ENCODE measurements around the gene FGD2. TPM values are rescaled to one million over a fixed set of nuclear protein-coding genes. Genes with fewer than 3 reads are reported as not detected.

FGD2 gene
- total RNA-seq, 1 donor from 2014 or later, result 7.9 TPM

DNA sequence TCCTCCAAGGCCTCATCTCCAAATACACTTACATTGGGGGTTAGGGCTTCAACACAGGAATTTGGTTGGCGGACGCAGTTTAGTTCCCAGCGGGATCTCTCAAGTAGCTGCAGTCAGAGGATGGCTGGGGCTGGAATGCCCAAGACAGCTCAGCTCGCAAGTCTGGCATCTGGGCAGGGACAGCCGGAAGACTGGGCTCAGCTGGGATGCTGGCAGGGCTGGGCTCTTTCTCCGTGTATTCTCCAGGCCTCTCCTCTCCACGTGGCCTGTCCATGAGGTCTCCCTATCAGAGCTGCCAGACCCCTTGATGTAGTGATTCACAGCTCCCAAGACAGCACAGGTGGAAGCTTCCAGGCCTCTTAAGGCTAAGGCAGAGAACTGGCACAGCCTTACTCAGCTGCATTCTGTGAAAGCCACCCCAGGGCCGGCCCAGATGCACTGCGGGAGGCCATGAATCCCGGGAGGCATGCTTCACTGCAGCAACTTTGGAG is 5.0 kb downstream of the FGD2 start:
- no peak for DNase-seq (ENCODE audit: missing footprints)
- no peak for ATAC-seq
- intact Hi-C loops (cut with DNase I), result no loop called here

- no peak for DNase-seq (ENCODE audit: missing footprints)
- ATAC-seq, result no peak
- intact Hi-C loops (cut with DNase I), result no loop called here
These were observed 6.4 kb downstream of the FGD2 start for GRCh38 chr6:37011656-37012378.

DNA sequence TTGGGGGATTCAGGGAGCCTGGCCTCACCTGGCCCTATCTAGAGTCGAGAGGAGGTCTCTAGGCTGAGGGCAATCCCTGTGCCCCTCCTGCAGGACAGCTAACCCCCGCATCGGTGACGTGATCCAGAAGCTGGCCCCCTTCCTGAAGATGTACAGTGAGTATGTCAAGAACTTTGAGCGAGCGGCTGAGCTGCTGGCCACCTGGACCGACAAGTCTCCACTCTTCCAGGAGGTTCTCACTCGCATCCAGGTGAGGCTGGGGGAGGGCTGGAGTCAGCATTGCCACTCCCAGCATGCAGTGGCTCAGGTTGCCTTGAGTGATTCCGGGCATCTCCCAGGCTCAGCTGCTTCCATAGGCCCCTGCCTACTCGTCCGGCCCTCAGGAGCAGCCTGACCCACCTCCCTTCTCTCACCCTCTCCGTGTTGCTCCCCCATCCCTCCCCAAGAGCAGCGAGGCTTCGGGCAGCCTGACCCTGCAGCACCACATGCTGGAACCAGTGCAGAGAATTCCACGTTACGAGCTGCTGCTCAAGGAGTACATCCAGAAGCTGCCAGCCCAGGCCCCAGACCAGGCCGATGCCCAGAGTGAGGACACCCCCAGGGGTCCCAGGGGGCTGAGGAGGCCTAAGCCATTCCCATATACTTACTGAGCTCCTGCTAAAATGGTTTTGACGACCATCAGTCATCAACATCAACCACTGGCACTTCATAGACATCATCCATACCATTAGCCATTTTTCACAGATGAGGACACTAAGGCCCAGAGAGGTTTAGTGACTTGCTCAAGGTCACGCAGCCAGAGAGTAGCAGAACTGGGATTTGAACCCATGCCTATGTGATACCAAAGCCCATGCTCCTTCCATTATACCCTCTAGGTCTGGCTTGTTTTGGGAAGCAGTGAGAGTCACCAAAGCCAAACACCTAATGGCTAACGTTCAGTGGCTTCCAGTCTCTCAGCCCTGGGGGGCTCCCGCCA is 8.3 kb downstream of the FGD2 start:
- DNase-seq (ENCODE audit: missing footprints), result no peak
- intact Hi-C loops (cut with DNase I), result no loop called here
- no peak for ATAC-seq

DNA sequence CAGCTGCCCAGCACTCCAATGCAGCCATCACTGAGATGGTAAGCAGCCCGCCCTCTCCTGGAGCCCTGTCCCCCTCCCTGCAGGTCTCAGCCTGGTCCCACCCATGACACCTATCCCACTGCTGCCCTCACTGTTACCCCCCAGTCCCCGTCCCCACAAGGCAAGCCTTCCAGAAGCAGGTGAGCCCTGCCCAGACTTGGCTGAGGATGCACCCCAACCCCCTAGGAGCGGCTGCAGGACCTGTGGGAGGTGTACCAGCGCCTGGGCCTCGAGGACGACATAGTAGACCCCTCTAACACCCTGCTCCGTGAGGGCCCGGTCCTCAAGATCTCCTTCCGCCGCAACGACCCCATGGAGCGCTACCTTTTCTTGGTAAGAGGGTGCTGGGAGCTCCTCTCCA is 9.2 kb downstream of the FGD2 start:
- intact Hi-C loops (cut with DNase I), result no loop called here
- DNase-seq (ENCODE audit: missing footprints) (no peak), ATAC-seq (no peak)

DNA sequence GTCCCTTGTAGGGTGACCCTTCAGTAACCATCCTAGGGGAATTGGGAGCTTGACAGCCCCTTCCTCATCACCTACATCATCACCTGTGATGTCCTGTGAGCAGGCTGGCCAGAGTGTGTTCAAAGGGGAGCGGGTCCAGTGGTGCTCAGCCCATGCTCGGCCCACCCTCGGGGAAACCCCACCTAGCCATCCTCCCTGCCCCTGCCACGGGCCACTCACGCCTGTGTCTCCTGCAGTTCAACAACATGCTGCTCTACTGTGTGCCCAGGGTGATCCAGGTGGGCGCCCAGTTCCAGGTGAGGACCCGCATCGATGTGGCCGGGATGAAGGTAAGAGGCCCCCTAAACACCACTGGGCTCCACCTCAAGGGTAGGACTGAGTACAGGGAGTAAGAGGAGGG is 10.1 kb downstream of the FGD2 start:
- DNase-seq (ENCODE audit: missing footprints) (no peak), ATAC-seq (no peak)
- intact Hi-C loops (cut with DNase I), result no loop called here

DNA sequence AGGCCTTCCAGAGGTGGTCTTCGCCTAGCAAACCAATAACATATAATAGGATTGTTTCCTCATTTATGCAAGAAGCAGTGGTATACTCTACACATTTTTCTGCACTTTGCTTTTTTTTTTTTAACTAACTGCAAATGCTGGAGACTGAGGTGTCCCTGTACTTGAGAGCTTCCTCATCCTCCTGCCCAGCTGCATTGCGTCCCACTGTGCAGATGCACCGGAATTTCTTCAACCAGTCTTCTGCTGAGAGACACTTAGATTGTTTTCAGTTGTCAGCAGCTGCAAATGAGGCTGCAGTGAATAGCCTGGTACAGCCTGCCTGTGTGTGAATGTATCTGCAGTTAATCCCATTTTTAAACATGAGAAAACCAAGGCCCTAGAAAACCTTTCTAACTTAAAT is 11.5 kb downstream of the FGD2 start:
- intact Hi-C loops (cut with DNase I), result no loop called here
- DNase-seq (ENCODE audit: missing footprints) (no peak), ATAC-seq (no peak)

DNA sequence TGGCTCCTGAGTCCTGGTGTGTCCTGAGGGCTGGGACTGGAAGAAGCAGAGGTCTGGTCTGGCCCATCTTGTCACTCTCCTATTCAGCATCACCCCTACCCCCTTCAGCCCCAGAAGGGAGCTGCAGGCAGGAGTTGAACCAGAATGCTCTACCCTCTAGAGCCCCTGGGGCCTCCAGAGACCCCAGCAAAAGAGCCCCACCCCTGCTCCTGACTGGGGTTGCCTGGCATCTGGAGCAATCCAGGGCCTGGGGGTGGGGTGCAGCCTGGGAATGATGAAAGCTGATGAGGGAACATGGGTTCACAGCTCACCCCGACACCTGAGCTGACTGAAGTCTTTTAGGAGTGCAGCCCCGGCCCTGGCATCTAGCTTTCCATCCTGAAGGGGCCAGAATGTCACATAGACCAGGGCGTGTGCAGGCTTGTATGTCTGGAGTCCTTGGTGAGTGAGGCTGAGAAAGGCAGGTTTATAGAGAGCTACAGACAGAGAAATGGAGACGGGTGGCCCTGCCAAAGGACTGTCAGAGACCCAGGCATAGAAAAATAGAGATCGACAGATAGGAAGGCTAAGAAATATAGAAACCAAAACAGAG is 12.2 kb downstream of the FGD2 start:
- DNase-seq (ENCODE audit: missing footprints), result no peak
- intact Hi-C loops (cut with DNase I), result loop anchor here (1.0 to 2.0 kb wide), 5 partner anchors 31 to 251 kb away; partner anchors contain the start of genes C6orf89, MTCH1 and PIM1
- ATAC-seq, result peak; percentile 11

DNA sequence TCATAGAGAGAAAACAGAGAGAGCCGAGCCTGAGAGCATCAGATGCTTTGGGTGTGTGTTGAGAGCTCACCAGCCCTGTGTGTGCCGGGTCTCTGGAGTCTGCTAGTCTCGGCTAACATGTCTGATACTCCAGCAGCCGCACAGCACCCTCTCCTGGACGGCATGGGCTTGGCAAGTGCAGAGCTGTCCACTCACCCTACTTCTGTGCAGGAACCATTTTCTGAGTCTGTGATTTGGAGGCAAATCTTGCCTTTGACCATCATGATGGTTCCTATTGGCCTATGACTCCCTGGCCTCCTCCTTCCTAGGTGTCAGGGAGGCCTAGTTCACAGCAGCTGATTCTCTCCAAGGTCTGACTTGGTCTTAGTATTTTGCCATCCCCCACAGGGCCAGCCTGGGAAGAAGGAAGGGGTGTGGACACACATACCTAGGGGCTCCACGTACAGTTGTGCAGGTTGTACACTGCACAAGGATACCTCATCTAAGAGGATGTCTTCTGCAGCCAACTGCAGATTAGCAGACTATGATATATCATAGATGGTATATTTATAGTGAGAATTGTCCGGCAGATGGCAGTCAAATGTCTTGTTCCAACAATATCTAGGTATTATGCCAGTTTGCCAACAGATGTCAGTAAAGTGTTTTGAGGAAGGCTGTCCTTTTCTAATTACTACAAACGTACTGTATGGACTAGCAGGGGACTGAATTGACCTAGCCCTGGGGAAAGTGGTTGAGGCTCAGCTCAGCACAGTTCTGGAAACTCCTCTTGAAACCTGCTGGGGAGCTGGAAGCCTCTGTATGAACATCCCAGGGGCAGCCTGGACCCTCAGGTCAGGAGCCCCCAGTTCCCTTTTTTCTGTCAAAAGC is 13.0 kb downstream of the FGD2 start:
- peak; percentile 97 for ATAC-seq
- peak; percentile 92 for DNase-seq (ENCODE audit: missing footprints)
- intact Hi-C loops (cut with DNase I), result loop anchor here (1.0 to 2.0 kb wide), 5 partner anchors 32 to 252 kb away; partner anchors contain the start of genes C6orf89, MTCH1 and PIM1

DNA sequence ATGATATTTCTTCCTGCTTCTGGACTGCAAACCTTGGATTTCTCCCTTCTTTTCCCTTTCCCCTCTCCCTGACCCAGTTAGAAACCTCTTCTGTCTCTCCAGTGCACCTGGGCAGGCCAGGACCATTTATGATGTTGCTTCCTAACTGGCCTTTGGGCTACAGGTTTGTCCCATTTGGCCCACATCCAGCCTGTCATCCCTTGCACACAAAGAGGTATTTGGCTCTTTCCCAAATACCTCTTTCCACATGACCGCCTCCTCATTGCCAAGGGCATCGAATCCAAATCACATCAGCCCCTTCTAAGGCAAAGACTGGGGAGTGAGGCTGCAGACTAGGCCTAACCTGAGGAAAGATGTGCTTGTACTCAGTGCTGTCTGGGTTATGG is 13.6 kb downstream of the FGD2 start:
- DNase-seq (ENCODE audit: missing footprints), result no peak
- intact Hi-C loops (cut with DNase I), result loop anchor here (2.0 kb wide), 3 partner anchors 32 to 252 kb away; partner anchors contain the start of genes MTCH1 and PIM1
- no peak for ATAC-seq

- ATAC-seq (no peak), DNase-seq (ENCODE audit: missing footprints) (no peak)
- intact Hi-C loops (cut with DNase I), result no loop called here
These were observed 14.9 kb downstream of the FGD2 start for GRCh38 chr6:37020381-37020780.

DNA sequence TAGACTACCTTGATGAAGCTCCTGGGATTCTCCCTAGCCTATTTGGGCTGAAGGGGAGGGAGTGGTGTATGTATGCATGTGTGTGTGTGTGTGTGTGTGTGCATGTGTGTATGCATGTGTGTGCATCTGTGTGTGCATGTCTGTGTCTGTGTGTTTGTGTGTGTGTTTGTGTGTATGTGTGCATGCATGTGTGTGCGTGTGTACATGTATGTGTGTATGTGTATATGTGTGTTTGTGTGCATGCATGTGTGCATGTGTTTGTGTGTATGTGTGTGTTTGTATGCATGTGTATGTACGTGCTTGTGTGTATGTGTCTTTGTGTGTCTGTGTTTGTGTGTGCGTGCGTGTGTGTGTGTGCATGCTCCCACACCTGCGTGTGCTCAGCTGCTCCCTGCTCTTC is 15.4 kb downstream of the FGD2 start:
- intact Hi-C loops (cut with DNase I), result no loop called here
- no peak for ATAC-seq
- DNase-seq (ENCODE audit: missing footprints), result no peak

GRCh38 chr6:37021356-37022129 is 16.1 kb downstream of the FGD2 start:
- DNase-seq (ENCODE audit: missing footprints) (no peak), ATAC-seq (no peak)
- intact Hi-C loops (cut with DNase I), result no loop called here

DNA sequence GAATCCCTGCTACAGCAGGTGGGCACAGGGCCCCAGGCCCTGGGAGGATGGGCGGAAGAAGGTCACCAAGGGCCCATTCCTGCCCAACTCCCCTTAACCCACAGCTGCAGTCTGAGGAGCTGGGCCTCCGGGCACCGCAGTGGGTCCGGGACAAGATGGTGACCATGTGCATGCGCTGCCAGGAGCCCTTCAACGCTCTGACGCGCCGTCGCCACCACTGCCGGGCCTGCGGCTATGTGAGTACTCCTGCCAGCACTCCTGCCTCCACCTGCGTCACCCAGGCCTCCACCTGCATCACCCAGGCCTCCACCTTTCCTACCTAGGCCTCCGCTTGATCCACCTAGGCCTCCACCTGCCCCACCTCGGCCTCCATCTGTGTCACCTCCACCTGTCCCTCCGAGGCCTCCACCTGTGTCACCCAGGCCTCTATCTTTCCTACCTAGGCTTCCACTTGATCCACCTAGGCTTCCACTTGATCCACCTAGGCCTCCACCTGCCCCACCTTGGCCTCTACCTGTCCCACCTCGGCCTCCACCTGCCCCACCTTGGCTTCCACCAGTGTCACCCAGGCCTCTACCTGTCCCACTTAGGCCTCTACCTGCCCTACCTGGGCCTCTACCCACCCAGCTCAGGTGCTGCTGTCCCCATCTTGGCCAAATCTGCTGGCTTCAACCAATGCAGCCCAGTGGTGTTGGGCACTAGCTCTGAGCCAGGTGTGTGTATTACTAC is 16.8 kb downstream of the FGD2 start:
- DNase-seq (ENCODE audit: missing footprints), result no peak
- intact Hi-C loops (cut with DNase I), result no loop called here
- ATAC-seq, result no peak

DNA sequence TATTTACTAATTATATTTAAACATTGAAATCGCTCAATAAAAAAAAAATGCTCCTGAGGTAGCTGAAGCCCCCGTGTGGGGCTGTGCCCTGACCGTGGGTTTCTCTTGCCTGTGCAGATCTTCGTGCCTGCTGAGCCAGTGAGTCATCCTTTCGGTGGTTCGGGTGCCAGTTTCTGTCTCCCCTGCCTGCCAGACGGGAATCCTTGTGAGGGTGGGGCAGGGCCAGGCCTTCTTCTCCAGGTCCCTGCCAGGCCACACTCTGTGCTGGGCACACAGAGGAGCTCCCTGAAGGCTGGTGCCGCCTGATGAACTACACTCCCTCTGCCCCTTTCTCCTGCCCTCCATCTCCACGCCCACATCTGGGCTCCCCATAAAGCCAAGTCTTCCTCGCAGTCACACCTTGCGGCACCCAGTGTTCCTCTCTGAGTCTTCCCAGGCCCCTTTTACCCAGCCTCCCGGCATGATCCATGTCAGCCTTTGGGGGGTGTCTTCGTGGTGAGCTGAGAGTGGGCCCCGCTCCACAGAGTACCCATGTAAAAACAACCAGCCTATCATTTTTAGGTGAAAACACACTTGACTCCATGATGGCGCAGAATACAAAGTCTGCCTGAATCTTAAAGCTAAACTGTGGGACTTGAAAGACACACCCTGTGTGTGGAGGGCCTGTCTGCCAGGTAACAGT is 19.3 kb downstream of the FGD2 start:
- intact Hi-C loops (cut with DNase I), result no loop called here

DNA sequence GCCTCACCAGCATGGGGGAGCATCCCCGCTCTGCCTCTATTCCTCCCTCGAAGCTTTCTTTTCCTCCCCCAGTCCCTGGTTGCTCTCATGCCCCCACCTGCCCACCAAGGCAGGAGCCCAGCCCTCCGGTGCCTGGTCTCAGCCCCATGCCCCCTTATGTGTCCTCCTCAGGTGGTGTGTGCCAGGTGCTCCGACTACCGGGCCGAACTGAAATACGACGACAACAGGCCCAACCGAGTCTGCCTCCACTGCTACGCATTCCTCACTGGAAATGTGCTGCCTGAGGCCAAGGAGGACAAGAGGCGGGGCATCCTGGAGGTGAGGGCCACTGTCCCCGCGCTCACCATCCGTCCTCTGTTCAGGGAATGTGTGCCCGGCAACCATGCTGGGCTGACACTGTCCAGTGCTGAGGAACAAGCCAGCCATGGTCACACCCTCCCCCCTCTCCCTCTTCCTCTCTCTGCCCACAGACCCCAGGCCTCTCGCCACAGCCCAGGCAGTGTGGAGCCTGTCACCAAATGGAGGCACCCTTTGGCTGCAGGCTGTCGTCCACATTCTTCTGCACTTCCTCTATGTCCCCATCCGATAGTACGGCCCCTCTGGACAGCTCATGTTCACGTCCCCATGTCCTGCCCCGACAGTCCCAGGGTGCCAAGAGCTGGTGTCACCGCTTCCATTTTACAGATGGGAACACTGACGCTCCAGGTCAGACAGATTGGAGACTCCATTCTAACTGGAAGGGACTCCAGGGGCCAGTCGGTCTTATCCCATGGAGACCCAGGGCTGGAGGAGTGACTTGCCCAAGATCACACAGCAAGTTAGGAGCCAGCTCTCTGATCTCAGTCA is 20.4 kb downstream of the FGD2 start:
- DNase-seq (ENCODE audit: missing footprints) (no peak), ATAC-seq (no peak)
- intact Hi-C loops (cut with DNase I), result no loop called here

More for the DNA sequence above, 19.3 kb downstream of the FGD2 start:
- no peak for DNase-seq (ENCODE audit: missing footprints)
- ATAC-seq, result no peak

Data from Right ventricle myocardium inferior (tissue), 1 donor.